AG10803 (cell line): ENCODE measurements around the gene PRG2.

ENCODE experiments used
- DNase-seq: peaks from one replicate; pipeline ENCODE4 v3.0.0; 2010; ENCODE audit warnings: low read depth
- H3K4me3 ChIP-seq: 2 replicates; pipeline ENCODE4 v1.5.1; 2011; ENCODE audit warnings: mild to moderate bottlenecking, low read length, control low read depth
- CTCF ChIP-seq: conservative IDR thresholded peaks from 2 replicates; pipeline ENCODE4 v1.5.1; 2011; ENCODE audit warnings: mild to moderate bottlenecking, low read length, control low read depth, inconsistent platforms

PRG2 gene

GRCh38 chr11:57409321-57410100 lies 19.1 kb upstream of the PRG2 start:
- TF ChIP-seq CTCF = no peak
- H3K4me3 ChIP-seq = no peak overlapping the region
- no peak for DNase-seq

- no peak overlapping the region for H3K4me3 ChIP-seq
- no peak for DNase-seq
- TF ChIP-seq CTCF = no peak
Measured at GRCh38 chr11:57408771-57409170, 18.3 kb upstream of the PRG2 start.

- DNase-seq = no peak
- TF ChIP-seq CTCF = no peak
- no peak overlapping the region for H3K4me3 ChIP-seq
Measured at GRCh38 chr11:57407941-57408475, 17.6 kb upstream of the PRG2 start.

- no peak for TF ChIP-seq CTCF
- DNase-seq = no peak
- H3K4me3 ChIP-seq = no peak overlapping the region
Measured at GRCh38 chr11:57407010-57407920, 16.8 kb upstream of the PRG2 start.

- no peak overlapping the region for H3K4me3 ChIP-seq
- no peak for TF ChIP-seq CTCF
- DNase-seq = peak; percentile 11
Measured at GRCh38 chr11:57406337-57406904, 16.0 kb upstream of the PRG2 start.

- peak; percentile 30 for DNase-seq
- no peak for TF ChIP-seq CTCF
- no peak overlapping the region for H3K4me3 ChIP-seq
Measured at GRCh38 chr11:57405271-57405860, 14.9 kb upstream of the PRG2 start.
